ENCODE results near the gene KRT17. TPM values are rescaled to one million over a fixed set of nuclear protein-coding genes. Genes with fewer than 3 reads are reported as not detected.
A peak's percentile ranks its signal among the peaks of the same experiment; 100 is the strongest.

KRT17 gene
- total and polyA plus RNA-seq, 2 of the 4 experiments (the other 2 are of a cell fraction): 2.5 to 4.6 TPM

- intact Hi-C loops (cut with micrococcal nuclease): no loop called here
- H3K9me3 ChIP-seq (ENCODE audit: control insufficient read depth, insufficient read depth, low read length): no peaks in the 10 kb centered on the region
- no peak overlapping the region for H3K4ac ChIP-seq (ENCODE audit: low read depth, low read length)
- peaks cover 10% of the 10 kb centered on the region for H3K9me1 ChIP-seq (ENCODE audit: insufficient read depth, low read length)
- no peak overlapping the region for H4K8ac ChIP-seq (ENCODE audit: low read depth in 2 of 2, low read length in 2 of 2)
- H3K36me3 ChIP-seq (ENCODE audit: control insufficient read depth, insufficient read depth, low read length): no peaks in the 10 kb centered on the region
- ChIA-PET CTCF (no interaction called here), POLR2A (ENCODE audit: unreplicated experiment) (no interaction called here)
- peaks cover 3% of the 10 kb centered on the region; the same call in 1 of the 2 replicates for H3K4me1 ChIP-seq (ENCODE audit: control insufficient read depth, insufficient read depth, low read length)
- no peak overlapping the region for H3K4me2 ChIP-seq (ENCODE audit: low read depth, low read length)
- no peak overlapping the region for H4K91ac ChIP-seq (ENCODE audit: insufficient read depth, low read depth, low read length)
- no peak overlapping the region for H2BK15ac ChIP-seq (ENCODE audit: low read depth, low read length)
- BruUV-seq (replicated peaks): no TSS peak
- H3K18ac ChIP-seq (ENCODE audit: low read depth, low read length): no peak overlapping the region
- H3K4me3 ChIP-seq (ENCODE audit: insufficient read depth, low read depth, low read length): no peak overlapping the region
- no peak overlapping the region for H2BK120ac ChIP-seq (ENCODE audit: low read depth, low read length)
- H2BK20ac ChIP-seq (ENCODE audit: low read depth, low read length): no peak overlapping the region
- H3K14ac ChIP-seq (replicated peaks; ENCODE audit: low read depth, low read length): no peak overlapping the region
- 89% methylated on average over 2 of the region's 14 CpGs; no CpG with 5 or more reads in 1 of the 2 experiments for WGBS, 2 experiments (ENCODE audit: extremely low coverage in 2 of 2, insufficient read length in 1 of 2)
- no peaks in the 10 kb centered on the region for H4K20me1 ChIP-seq (ENCODE audit: insufficient read depth, low read length)
- H3K23ac ChIP-seq (ENCODE audit: low read depth, low read length): peak overlapping the region; percentile 27; the same call in 1 of the 2 replicates
- dilution Hi-C loops (cut with HindIII; ENCODE audit: low sequenced_read_pairs, unreplicated experiment): no loop called here
- H3K27me3 ChIP-seq (ENCODE audit: control insufficient read depth, insufficient read depth, low read length): peaks cover 5% of the 10 kb centered on the region
- no peak overlapping the region for H3K9ac ChIP-seq (ENCODE audit: low read depth, low read length)
- H2AK5ac ChIP-seq (ENCODE audit: low read depth, low read length): peak overlapping the region; percentile 64
- H3K79me1 ChIP-seq (ENCODE audit: low read depth in 1 of 2, low read length in 2 of 2): no peaks in the 10 kb centered on the region
- TF ChIP-seq RFX5 (IDR thresholded peaks at IDR 0.05; ENCODE audit: low read depth, low read length): no peak
- no peak for TF ChIP-seq RCOR1 (IDR thresholded peaks at IDR 0.05; ENCODE audit: insufficient replicate concordance, low read length)
- no peak for TF ChIP-seq MAFK (IDR thresholded peaks at IDR 0.05; ENCODE audit: low read depth, low read length)
- no peak overlapping the region for H2AFZ ChIP-seq (replicated peaks; ENCODE audit: low read length, poor library complexity)
- DNase-seq (no peak), ATAC-seq (ENCODE audit: low read depth) (no peak)
- no peak overlapping the region for H3K56ac ChIP-seq (ENCODE audit: extremely low read depth, insufficient read depth, low read length)
- in situ Hi-C loops (cut with MboI; ENCODE audit: low sequenced_read_pairs): no loop called here
- peak overlapping the region; percentile 77 for H2BK5ac ChIP-seq (ENCODE audit: low read depth, low read length, poor library complexity, severe bottlenecking)
- no peak overlapping the region for H3K27ac ChIP-seq (ENCODE audit: insufficient read depth, low read length)
- no peak overlapping the region for H4K5ac ChIP-seq (ENCODE audit: low read depth, low read length)
- H2AK9ac ChIP-seq (replicated peaks; ENCODE audit: low read depth, low read length, poor library complexity): peak overlapping the region; percentile 65
These were observed 9.3 kb upstream of the KRT17 start for GRCh38 chr17:41633556-41634199.

Measured in IMR-90 (cell line).